GM06990 (cell line): Measurements from ENCODE around the gene HOXC5.

ENCODE experiments used
- DNase-seq: peaks from one replicate; pipeline ENCODE4 v3.0.0-alpha.2; 2011; ENCODE audit not compliant: insufficient read length; ENCODE audit errors: extremely low read depth
- H3K27me3 ChIP-seq: replicated peaks from 2 replicates; pipeline ENCODE4 v1.6.0; 2011; ENCODE audit warnings: low read length; ENCODE audit not compliant: control insufficient read depth, insufficient read depth
- H3K36me3 ChIP-seq: 2 replicates; pipeline ENCODE4 v1.5.1; 2011; ENCODE audit warnings: low read length; ENCODE audit not compliant: control insufficient read depth, insufficient read depth
- H3K4me3 ChIP-seq: replicated peaks from 2 replicates; pipeline ENCODE4 v1.5.1; 2011; ENCODE audit warnings: low read depth, mild to moderate bottlenecking, control low read depth, low read length
- TF ChIP-seq, protein P1 (sequence below): IDR thresholded peaks from 2 replicates; pipeline ENCODE4 v1.5.1; 2011; ENCODE audit warnings: low read length, control low read depth, mild to moderate bottlenecking, inconsistent platforms; ENCODE audit not compliant: insufficient read depth, poor library complexity, severe bottlenecking

Gene HOXC5

DNA sequence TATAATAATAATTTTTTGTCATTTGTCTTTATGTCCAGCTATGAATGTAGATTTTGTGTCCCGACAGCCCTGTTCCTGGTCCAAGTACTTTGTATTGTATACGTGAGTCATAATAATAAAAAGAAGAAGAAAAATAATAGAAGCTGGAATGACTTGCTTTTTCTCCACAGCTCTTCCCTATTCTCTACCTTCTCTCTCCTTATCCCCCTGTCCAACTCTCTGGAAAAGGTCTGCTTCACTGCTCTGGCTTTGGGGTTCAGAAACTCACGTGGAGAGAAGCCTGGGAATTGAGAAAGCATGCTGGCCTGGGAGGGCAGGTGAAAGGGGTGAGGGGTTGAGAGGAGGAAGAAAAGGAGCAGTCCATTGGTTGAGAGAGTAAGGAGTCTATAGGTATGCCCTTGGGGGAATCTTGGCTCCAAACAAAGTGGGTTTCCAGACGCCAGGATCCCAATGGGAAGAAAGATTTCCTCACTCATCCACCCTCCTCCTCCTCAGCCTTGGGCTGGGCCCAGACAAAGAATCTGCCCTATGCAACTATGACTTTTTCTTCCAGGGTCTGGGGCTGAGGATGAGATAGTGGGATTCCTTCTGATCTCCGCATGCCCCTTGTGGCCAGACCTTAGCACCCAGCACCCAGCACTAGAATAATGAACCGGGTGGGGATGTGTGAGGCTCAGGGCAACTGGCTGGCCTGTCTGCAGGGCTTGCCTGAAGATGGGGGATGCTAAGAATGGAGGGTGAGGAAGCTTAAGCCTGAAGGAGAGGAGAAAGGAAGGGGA, 20.0 kb upstream of the HOXC5 start:
- no peaks in the 10 kb centered on the region for H3K36me3 ChIP-seq
- TF ChIP-seq, protein P1, sequence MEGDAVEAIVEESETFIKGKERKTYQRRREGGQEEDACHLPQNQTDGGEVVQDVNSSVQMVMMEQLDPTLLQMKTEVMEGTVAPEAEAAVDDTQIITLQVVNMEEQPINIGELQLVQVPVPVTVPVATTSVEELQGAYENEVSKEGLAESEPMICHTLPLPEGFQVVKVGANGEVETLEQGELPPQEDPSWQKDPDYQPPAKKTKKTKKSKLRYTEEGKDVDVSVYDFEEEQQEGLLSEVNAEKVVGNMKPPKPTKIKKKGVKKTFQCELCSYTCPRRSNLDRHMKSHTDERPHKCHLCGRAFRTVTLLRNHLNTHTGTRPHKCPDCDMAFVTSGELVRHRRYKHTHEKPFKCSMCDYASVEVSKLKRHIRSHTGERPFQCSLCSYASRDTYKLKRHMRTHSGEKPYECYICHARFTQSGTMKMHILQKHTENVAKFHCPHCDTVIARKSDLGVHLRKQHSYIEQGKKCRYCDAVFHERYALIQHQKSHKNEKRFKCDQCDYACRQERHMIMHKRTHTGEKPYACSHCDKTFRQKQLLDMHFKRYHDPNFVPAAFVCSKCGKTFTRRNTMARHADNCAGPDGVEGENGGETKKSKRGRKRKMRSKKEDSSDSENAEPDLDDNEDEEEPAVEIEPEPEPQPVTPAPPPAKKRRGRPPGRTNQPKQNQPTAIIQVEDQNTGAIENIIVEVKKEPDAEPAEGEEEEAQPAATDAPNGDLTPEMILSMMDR, result peak; percentile 17
- no peak overlapping the region for H3K4me3 ChIP-seq
- H3K27me3 ChIP-seq, result peaks cover 3% of the 10 kb centered on the region
- DNase-seq, result no peak

DNA sequence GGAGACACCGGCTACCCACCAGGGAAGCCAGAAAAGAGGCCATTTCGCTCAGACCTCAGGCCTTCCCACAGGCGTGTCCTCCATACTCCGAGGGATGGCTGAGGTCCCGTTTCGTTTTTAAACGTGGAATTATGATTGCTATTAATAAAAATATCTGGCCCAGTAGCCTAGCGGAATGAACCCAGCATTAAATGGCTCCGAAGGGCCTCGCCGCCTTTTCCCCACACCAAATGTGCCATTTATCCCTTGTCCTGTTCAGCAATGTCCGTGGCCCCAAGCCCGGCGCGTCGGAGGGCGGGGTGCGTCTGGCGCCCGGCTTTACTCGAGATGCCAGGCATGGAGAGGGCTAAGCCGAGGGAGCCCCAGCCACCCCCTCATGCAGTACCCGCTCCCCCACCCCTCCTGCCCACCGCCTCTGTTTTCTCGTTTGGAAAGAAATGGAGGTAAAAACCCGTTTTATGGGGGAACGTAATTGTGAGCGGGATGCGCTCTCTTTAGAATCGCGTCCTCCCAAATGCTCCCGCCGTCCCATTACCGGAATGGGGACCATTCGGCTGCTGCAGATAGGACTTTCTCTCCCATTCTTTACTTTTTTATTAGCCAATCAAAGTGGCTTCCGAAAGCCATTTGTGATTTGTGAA, 18.4 kb upstream of the HOXC5 start:
- DNase-seq, result no peak
- TF ChIP-seq, protein P1, result no peak
- Histone ChIP-seq H3K4me3 (no peak overlapping the region), H3K36me3 (no peaks in the 10 kb centered on the region), H3K27me3 (peaks cover 3% of the 10 kb centered on the region)

DNA sequence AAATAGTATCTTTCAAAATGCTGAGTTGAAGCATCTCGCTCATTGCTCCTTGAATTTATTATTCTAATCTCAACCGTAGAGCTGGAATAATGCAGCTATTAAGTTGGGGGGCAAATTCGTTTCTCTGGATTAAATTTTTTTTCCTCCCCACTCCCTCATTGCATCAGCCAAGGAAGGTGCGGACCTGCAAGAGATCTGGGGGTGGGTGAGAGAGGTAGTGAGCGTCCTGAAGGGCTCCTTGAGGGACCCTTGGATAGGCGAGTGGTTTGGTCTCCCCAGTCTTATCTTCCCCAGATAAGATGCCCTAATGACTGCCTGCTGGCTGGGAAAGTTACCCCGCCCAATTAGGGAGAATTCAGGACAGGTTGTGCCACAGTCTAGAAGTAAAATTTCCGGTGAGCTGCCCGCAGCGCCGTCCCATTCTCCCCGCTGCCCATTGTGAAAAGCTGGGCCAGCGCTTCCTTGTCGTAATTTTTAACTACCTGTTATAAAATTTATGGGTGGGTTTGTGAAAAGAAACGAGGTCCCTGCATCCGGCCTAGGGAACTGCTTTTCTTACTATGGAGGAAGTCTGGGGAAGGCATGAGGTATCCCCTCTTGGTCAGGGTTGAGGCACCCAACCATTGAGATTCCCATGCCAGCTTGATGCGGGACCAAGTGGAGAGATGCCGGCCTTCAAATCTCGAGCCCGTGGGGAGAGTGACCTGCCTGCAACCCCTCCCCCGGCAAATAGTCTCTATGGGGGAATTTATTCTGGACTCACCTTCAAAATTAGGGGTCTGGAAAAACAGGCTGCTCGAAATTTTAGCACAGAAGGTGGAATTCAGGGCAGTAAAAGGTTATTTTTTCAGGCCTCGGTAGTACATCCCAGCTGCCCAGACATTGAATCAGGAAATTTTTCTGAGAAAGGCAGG, 17.6 kb upstream of the HOXC5 start:
- no peak overlapping the region for H3K4me3 ChIP-seq
- peaks cover 1% of the 10 kb centered on the region for H3K27me3 ChIP-seq
- no peak for DNase-seq
- TF ChIP-seq, protein P1, result no peak
- H3K36me3 ChIP-seq, result no peaks in the 10 kb centered on the region

DNA sequence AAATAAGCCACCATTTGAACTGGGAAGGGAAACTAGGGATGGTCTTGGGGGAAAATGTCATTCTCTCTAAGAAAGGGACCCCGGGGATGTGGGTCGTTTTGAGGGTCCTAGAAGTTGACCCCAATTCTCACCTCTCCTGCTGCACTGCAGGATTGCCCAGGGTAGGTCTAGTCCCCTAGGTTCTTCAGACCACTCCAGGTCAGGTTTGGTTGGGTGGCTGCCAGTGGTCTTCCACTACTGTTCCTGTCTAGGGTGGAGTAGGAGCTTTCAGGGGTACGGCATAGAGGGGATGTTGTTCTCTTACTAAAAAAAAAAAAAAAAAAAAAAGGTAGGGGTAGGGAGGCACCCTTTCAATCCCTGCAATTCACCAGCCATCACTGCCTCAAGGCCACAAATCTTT, 16.8 kb upstream of the HOXC5 start:
- Histone ChIP-seq H3K27me3 (peaks cover 1% of the 10 kb centered on the region), H3K36me3 (no peaks in the 10 kb centered on the region), H3K4me3 (no peak overlapping the region)
- DNase-seq, result no peak
- TF ChIP-seq, protein P1, result no peak

DNA sequence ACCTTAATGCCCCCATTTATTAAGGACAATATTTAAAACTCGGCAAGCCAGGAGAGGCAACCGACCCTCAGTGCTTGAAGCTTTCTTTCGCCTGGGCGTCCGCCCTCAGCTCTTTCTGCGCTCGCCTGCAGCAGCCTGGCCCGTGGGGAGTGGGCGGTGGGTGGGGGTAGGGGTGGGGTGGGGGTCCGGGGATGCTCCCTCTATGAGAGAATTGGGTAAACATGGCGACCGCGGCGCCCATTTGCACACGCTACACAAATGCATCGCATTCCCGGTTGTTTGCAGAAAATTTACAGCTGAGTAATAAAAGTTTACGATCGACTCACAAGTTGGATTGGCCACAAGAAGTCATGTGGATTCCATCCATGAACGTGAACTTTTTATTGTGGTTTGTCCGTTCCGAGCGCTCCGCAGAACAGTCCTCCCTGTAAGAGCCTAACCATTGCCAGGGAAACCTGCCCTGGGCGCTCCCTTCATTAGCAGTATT, 16.3 kb upstream of the HOXC5 start:
- DNase-seq, result no peak
- Histone ChIP-seq H3K27me3 (peaks cover 1% of the 10 kb centered on the region), H3K36me3 (no peaks in the 10 kb centered on the region), H3K4me3 (no peak overlapping the region)
- TF ChIP-seq, protein P1, result no peak
